MM.1S (cell line): ENCODE results near the gene SCAPER.
"Not testable (repeated sequence)": the region's sequence is repeated elsewhere in the genome, so short reads cannot be mapped to it uniquely, and the experiment has no call there.

ENCODE experiments used
- DNase-seq: peaks from one replicate; pipeline ENCODE4 v3.0.0-alpha.2; 2015
- H2AFZ ChIP-seq: fragments of 300-600 bp; sonication (generic); 2 replicates; pipeline ENCODE4 v1.6.0; 2016; ENCODE audit warnings: antibody characterized with exemption, low read length
- H3F3A ChIP-seq: fragments of 300-600 bp; sonication (generic); 2 replicates; pipeline ENCODE4 v1.6.1; 2016; ENCODE audit warnings: mild to moderate bottlenecking, antibody characterized with exemption, low read length, moderate library complexity, mixed read lengths; ENCODE audit not compliant: insufficient read depth
- H3K27ac ChIP-seq: fragments of 300-600 bp; sonication (generic); 2 replicates; pipeline ENCODE4 v1.5.1; 2016; ENCODE audit warnings: mild to moderate bottlenecking, low read length
- H3K27me3 ChIP-seq: fragments of 300-600 bp; sonication (generic); replicated peaks from 2 replicates; pipeline ENCODE4 v1.6.0; 2016; ENCODE audit warnings: low read length; ENCODE audit not compliant: insufficient read depth
- H3K36me3 ChIP-seq: fragments of 300-600 bp; sonication (generic); replicated peaks from 2 replicates; pipeline ENCODE4 v1.6.1; 2016; ENCODE audit warnings: mild to moderate bottlenecking, low read length, mixed read lengths; ENCODE audit not compliant: insufficient read depth
- H3K4me1 ChIP-seq: fragments of 300-600 bp; sonication (generic); 2 replicates; pipeline ENCODE4 v1.6.1; 2016; ENCODE audit warnings: low read length, mixed read lengths
- H3K4me2 ChIP-seq: fragments of 300-600 bp; sonication (generic); 2 replicates; pipeline ENCODE4 v1.6.0; 2016; ENCODE audit warnings: low read depth, low read length
- H3K4me3 ChIP-seq: fragments of 300-600 bp; sonication (generic); 2 replicates; pipeline ENCODE4 v1.5.1; 2016; ENCODE audit warnings: low read length, mixed read lengths
- H3K79me2 ChIP-seq: fragments of 300-600 bp; sonication (generic); 2 replicates; pipeline ENCODE4 v1.6.1; 2016; ENCODE audit warnings: mixed run types, low read length, mixed read lengths
- H3K9ac ChIP-seq: fragments of 300-600 bp; sonication (generic); 2 replicates; pipeline ENCODE4 v1.6.1; 2016; ENCODE audit warnings: low read length, mixed read lengths
- H3K9me2 ChIP-seq: fragments of 300-600 bp; sonication (generic); replicated peaks from 2 replicates; pipeline ENCODE4 v1.6.1; 2016; ENCODE audit warnings: mild to moderate bottlenecking, low read length, mixed read lengths; ENCODE audit not compliant: insufficient read depth
- H3K9me3 ChIP-seq: fragments of 300-600 bp; sonication (generic); replicated peaks from 2 replicates; pipeline ENCODE4 v1.6.1; 2016; ENCODE audit warnings: mild to moderate bottlenecking, low read length, mixed read lengths; ENCODE audit not compliant: insufficient read depth
- H4K20me1 ChIP-seq: fragments of 300-600 bp; sonication (generic); 2 replicates; pipeline ENCODE4 v1.6.1; 2016; ENCODE audit warnings: mild to moderate bottlenecking, low read length, moderate library complexity, mixed read lengths; ENCODE audit not compliant: insufficient read depth
- EZH2 ChIP-seq: fragments of 300-600 bp; sonication (generic); optimal IDR thresholded peaks from 2 replicates; pipeline ENCODE3; 2017; ENCODE audit warnings: low read depth, mild to moderate bottlenecking, antibody characterized with exemption, low read length, mixed read lengths
- EZH2phosphoT487 ChIP-seq: fragments of 300-600 bp; sonication (generic); IDR thresholded peaks from 2 replicates; pipeline ENCODE4 v1.6.1; 2018; ENCODE audit warnings: antibody characterized with exemption, low read length
- TF ChIP-seq, protein P1 (sequence below): fragments of 300-600 bp; sonication (generic); IDR thresholded peaks from 2 replicates; pipeline ENCODE4 v1.5.1; 2016; ENCODE audit warnings: antibody characterized with exemption, low read length, mixed read lengths

The SCAPER gene

DNA sequence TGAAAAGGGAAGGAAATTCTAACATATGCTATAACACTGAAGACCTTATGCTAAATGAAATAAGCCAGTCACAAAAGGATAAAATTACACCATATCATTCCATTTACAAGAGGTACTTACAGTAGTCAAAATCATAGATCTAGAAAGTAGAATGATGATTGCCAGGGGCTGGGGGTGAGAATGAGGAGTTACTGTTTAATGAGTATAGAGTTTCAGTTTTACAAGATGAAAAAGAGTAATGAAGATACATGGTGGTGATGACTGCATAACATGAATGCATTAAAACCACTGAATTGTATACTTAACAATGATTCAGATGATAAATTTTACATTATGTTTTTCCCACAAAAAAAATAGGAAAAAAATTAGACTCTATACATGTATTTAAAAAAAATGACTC is 152.6 kb downstream of the SCAPER start:
- H3F3A ChIP-seq = no peaks in the 10 kb centered on the region
- no peaks in the 10 kb centered on the region for H4K20me1 ChIP-seq
- H3K27ac ChIP-seq = no peak overlapping the region
- DNase-seq = no peak
- H3K9me2 ChIP-seq = no peaks in the 10 kb centered on the region
- no peak overlapping the region for H2AFZ ChIP-seq
- peaks cover 24% of the 10 kb centered on the region for H3K4me1 ChIP-seq
- H3K79me2 ChIP-seq = no peaks in the 10 kb centered on the region
- H3K9me3 ChIP-seq = no peaks in the 10 kb centered on the region
- H3K36me3 ChIP-seq = no peaks in the 10 kb centered on the region
- H3K27me3 ChIP-seq = no peaks in the 10 kb centered on the region
- TF ChIP-seq, protein P1, sequence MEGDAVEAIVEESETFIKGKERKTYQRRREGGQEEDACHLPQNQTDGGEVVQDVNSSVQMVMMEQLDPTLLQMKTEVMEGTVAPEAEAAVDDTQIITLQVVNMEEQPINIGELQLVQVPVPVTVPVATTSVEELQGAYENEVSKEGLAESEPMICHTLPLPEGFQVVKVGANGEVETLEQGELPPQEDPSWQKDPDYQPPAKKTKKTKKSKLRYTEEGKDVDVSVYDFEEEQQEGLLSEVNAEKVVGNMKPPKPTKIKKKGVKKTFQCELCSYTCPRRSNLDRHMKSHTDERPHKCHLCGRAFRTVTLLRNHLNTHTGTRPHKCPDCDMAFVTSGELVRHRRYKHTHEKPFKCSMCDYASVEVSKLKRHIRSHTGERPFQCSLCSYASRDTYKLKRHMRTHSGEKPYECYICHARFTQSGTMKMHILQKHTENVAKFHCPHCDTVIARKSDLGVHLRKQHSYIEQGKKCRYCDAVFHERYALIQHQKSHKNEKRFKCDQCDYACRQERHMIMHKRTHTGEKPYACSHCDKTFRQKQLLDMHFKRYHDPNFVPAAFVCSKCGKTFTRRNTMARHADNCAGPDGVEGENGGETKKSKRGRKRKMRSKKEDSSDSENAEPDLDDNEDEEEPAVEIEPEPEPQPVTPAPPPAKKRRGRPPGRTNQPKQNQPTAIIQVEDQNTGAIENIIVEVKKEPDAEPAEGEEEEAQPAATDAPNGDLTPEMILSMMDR = no peak
- TF ChIP-seq EZH2 (no peak), EZH2phosphoT487 (no peak)
- H3K4me2 ChIP-seq = no peak overlapping the region
- no peak overlapping the region for H3K4me3 ChIP-seq
- no peak overlapping the region for H3K9ac ChIP-seq

DNA sequence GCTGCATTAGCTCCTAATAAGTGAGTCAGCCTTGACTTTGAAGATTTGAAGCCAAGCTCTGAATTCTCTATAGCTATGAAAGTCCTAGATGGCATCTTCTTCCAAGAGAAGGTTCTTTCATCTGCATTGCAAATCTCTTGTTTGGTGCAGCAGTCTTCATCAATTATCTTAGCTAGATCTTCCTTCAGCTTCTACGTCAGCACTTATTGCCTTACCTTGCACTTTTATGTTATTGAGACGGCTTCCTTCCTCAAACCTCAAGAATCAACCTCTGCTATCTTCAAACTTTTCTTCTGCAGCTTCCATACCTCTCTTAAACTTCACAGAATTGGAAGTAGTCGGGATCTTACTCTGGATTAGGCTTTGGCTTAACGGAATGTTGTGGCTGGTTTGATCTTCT is 167.6 kb downstream of the SCAPER start:
- H3K9me2 ChIP-seq = no peaks in the 10 kb centered on the region
- TF ChIP-seq EZH2phosphoT487 = no peak
- TF ChIP-seq, protein P1 = no peak
- TF ChIP-seq EZH2 = no peak
- H3K4me1 ChIP-seq = peaks cover 26% of the 10 kb centered on the region
- H3K79me2 ChIP-seq = no peaks in the 10 kb centered on the region
- H3K4me2 ChIP-seq = no peak overlapping the region
- no peaks in the 10 kb centered on the region for H3K27me3 ChIP-seq
- H3K9ac ChIP-seq = no peak overlapping the region
- no peaks in the 10 kb centered on the region for H3K9me3 ChIP-seq
- DNase-seq = no peak
- H2AFZ ChIP-seq = no peak overlapping the region
- H3K4me3 ChIP-seq = no peak overlapping the region
- no peak overlapping the region for H3K27ac ChIP-seq
- H3K36me3 ChIP-seq = no peaks in the 10 kb centered on the region
- no peaks in the 10 kb centered on the region for H4K20me1 ChIP-seq
- H3F3A ChIP-seq = peaks cover 1% of the 10 kb centered on the region; the same call in 1 of the 2 replicates

DNA sequence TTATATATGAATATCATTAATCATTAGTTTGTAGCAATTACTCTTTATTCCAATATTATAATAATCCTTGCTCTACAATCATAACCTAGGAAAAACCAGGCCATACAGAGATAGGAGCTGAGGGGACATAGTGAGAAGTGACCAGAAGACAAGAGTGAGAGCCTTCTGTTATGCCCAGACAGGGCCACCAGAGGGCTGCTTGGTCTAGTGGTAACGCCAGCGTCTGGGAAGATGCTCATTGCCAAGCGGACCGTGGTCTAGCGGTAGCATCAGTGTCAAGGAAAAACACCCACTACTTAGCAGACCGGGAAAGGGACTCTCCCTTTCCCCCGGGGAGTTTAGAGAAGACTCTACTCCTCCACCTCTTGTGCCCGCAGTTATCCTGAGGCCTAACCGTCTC is 172.8 kb downstream of the SCAPER start:
- H3K27ac ChIP-seq, H3K4me1 ChIP-seq, H2AFZ ChIP-seq, H3K9me2 ChIP-seq, H3F3A ChIP-seq, H3K36me3 ChIP-seq, H3K79me2 ChIP-seq, H3K9me3 ChIP-seq, H4K20me1 ChIP-seq, H3K4me2 ChIP-seq, H3K9ac ChIP-seq, DNase-seq, H3K27me3 ChIP-seq, H3K4me3 ChIP-seq: not testable (repeated sequence)

GRCh38 chr15:76730262-76730661 is 174.9 kb downstream of the SCAPER start:
- no peak overlapping the region for H3K4me3 ChIP-seq
- TF ChIP-seq EZH2phosphoT487 = no peak
- TF ChIP-seq, protein P1 = no peak
- no peak for TF ChIP-seq EZH2
- H3F3A ChIP-seq = no peaks in the 10 kb centered on the region
- H3K27ac ChIP-seq = no peak overlapping the region
- H2AFZ ChIP-seq = no peak overlapping the region
- no peak overlapping the region for H3K9ac ChIP-seq
- H3K79me2 ChIP-seq = no peaks in the 10 kb centered on the region
- DNase-seq = no peak
- H3K27me3 ChIP-seq = no peaks in the 10 kb centered on the region
- no peak overlapping the region for H3K4me2 ChIP-seq
- H3K9me3 ChIP-seq = no peaks in the 10 kb centered on the region
- no peaks in the 10 kb centered on the region; the same call in 1 of the 2 replicates for H3K36me3 ChIP-seq
- H4K20me1 ChIP-seq = no peaks in the 10 kb centered on the region
- H3K9me2 ChIP-seq = no peaks in the 10 kb centered on the region
- no peaks in the 10 kb centered on the region for H3K4me1 ChIP-seq
